Measurements from ENCODE around the gene LAMC2. TPM values are rescaled to one million over a fixed set of nuclear protein-coding genes. Genes with fewer than 3 reads are reported as not detected.

Gene LAMC2
- total RNA-seq, 2 donors from 2014 or later: 9.3 to 11.6 TPM

DNA sequence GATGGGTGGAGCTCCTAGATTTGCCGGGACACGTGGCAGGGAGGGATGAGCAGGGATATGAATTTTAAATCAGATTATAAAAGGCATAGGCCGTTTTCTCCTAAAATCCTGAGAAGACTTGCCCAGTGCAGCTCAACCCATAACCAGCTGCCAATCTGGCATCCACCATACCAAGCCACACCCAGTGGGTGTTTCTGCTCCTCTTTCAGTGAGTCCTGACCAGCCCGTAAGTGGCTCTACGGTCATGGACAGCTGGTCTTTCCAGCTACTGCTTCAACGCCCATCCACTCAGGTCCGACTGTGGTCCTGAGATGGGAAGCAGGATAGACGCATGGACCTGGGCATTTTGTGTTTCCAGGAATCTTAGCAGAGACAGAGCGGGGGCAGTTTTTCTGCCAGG lies 107.2 kb downstream of the LAMC2 start:
- intact Hi-C loops (cut with DNase I): no loop called here
- no peak for DNase-seq (ENCODE audit: low spot score)
- 89% methylated on average over 9 of the region's 9 CpGs for WGBS
- Histone ChIP-seq H3K4me1 (replicated peaks) (no peaks in the 10 kb centered on the region), H3K27ac (no peak overlapping the region), H3K36me3 (no peaks in the 10 kb centered on the region), H3K27me3 (replicated peaks; ENCODE audit: insufficient read depth) (no peaks in the 10 kb centered on the region), H3K4me3 (no peak overlapping the region), H3K9me3 (no peaks in the 10 kb centered on the region)
- no peak for TF ChIP-seq CTCF (IDR thresholded peaks at IDR 0.05)
- no peak for TF ChIP-seq POLR2A (IDR thresholded peaks at IDR 0.05)
- TF ChIP-seq POLR2AphosphoS5 (IDR thresholded peaks at IDR 0.05): no peak

- no peaks in the 10 kb centered on the region for H3K27me3 ChIP-seq (replicated peaks; ENCODE audit: insufficient read depth)
- H3K27ac ChIP-seq: no peak overlapping the region
- no peak for TF ChIP-seq POLR2AphosphoS5 (IDR thresholded peaks at IDR 0.05)
- no peak for TF ChIP-seq CTCF (IDR thresholded peaks at IDR 0.05)
- TF ChIP-seq POLR2A (IDR thresholded peaks at IDR 0.05): no peak
- H3K9me3 ChIP-seq: no peaks in the 10 kb centered on the region
- no peak overlapping the region for H3K4me3 ChIP-seq
- H3K4me1 ChIP-seq (replicated peaks): no peaks in the 10 kb centered on the region
- no peaks in the 10 kb centered on the region for H3K36me3 ChIP-seq
- DNase-seq (ENCODE audit: low spot score): no peak
- 93% methylated on average over 1 of the region's 1 CpG for WGBS
- intact Hi-C loops (cut with DNase I): no loop called here
Measured at GRCh38 chr1:183293876-183294275, 107.8 kb downstream of the LAMC2 start.

Other genes starting within 250 kb of the LAMC2 start
- gene SHCBP1L, start 233.1 kb upstream of the LAMC2 start, total RNA-seq: 10 to 100 TPM in 1 of 2 donors, not detected in 1; 23.9 TPM
- gene LAMC1, start 162.8 kb upstream of the LAMC2 start, total RNA-seq: 100 to 1,000 TPM in 1 of 2 donors, 10 to 100 TPM in 1; 39.3 to 141 TPM
- 10 to 100 TPM in 1 of 2 donors, under 1 TPM in 1; 0.27 to 41.0 TPM for gene NMNAT2, start 232.1 kb downstream of the LAMC2 start, total RNA-seq

Data from prostate gland (tissue), 2 donors.